AG10803 (cell line): ENCODE measurements around the gene DISC1.
A peak's percentile ranks its signal among the peaks of the same experiment; 100 is the strongest.

Source experiments
- DNase-seq: peaks from one replicate; pipeline ENCODE4 v3.0.0; 2010; ENCODE audit warnings: low read depth
- H3K4me3 ChIP-seq: 2 replicates; pipeline ENCODE4 v1.5.1; 2011; ENCODE audit warnings: mild to moderate bottlenecking, low read length, control low read depth
- CTCF ChIP-seq: conservative IDR thresholded peaks from 2 replicates; pipeline ENCODE4 v1.5.1; 2011; ENCODE audit warnings: mild to moderate bottlenecking, low read length, control low read depth, inconsistent platforms

The DISC1 gene

GRCh38 chr1:231597971-231598370 is 28.6 kb upstream of the DISC1 start:
- TF ChIP-seq CTCF, result no peak
- DNase-seq, result no peak
- no peak overlapping the region for H3K4me3 ChIP-seq

- no peak overlapping the region for H3K4me3 ChIP-seq
- peak; percentile 57 for DNase-seq
Measured at GRCh38 chr1:231600458-231600976, 26.1 kb upstream of the DISC1 start.

GRCh38 chr1:231601824-231602672 is 24.5 kb upstream of the DISC1 start:
- no peak overlapping the region for H3K4me3 ChIP-seq
- TF ChIP-seq CTCF, result no peak
- DNase-seq, result no peak

More at GRCh38 chr1:231600458-231600976, 26.1 kb upstream of the DISC1 start:
- no peak for TF ChIP-seq CTCF

GRCh38 chr1:231602673-231602984 is 24.0 kb upstream of the DISC1 start:
- DNase-seq, result no peak
- no peak overlapping the region for H3K4me3 ChIP-seq
- TF ChIP-seq CTCF, result no peak

- peak; percentile 47 for DNase-seq
- peak; percentile 74 for TF ChIP-seq CTCF
- peak overlapping the region; percentile 62 for H3K4me3 ChIP-seq
Measured at GRCh38 chr1:231603598-231604275, 22.9 kb upstream of the DISC1 start.

GRCh38 chr1:231604276-231604621 is 22.3 kb upstream of the DISC1 start:
- no peak for TF ChIP-seq CTCF
- no peak for DNase-seq
- H3K4me3 ChIP-seq, result no peak overlapping the region
